GM21360 (cell line): ENCODE measurements around the gene RNF220.
"Not testable (repeated sequence)": the region's sequence is repeated elsewhere in the genome, so short reads cannot be mapped to it uniquely, and the experiment has no call there.

Source experiments
- ATAC-seq: cut with Tn5 transposase; IDR thresholded peaks from one replicate; pipeline ENCODE4 v1.9.1; 2021; ENCODE audit warnings: mild to moderate bottlenecking, moderate library complexity; ENCODE audit not compliant: unreplicated experiment

Gene RNF220

DNA sequence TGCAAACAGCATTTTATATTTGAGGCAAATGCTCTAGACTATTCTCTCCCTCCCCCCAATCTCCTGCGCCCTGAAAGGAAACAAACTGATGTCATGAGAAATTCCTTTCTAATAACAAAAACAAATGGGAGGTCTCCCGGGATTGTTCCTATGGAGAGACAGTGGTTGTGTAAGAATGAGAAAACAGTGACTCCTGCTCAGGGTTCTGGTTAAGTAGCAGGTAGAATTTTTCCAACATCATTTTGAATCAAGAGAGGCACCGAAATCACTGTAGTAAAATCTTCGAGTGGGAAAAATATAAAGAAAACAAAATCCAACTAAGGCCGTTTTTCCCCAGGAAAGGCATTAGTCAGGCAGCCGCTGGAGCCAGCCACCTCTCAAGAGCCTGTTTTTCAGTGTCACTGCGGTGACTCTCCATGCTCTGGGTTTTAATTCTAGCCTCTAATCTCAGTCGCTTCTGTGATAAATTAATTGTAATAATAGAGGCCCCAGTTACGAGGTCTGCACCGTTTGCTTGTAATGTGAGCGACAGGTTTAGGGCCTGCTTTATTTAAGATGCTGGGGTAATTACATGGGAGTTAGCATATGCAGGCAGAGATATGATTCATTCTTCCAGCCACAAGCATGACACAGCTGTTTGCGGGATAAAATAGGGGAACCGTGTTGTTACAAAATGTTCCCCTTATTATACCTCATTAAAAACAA, 80.3 kb downstream of the RNF220 start:
- ATAC-seq, result no peak

DNA sequence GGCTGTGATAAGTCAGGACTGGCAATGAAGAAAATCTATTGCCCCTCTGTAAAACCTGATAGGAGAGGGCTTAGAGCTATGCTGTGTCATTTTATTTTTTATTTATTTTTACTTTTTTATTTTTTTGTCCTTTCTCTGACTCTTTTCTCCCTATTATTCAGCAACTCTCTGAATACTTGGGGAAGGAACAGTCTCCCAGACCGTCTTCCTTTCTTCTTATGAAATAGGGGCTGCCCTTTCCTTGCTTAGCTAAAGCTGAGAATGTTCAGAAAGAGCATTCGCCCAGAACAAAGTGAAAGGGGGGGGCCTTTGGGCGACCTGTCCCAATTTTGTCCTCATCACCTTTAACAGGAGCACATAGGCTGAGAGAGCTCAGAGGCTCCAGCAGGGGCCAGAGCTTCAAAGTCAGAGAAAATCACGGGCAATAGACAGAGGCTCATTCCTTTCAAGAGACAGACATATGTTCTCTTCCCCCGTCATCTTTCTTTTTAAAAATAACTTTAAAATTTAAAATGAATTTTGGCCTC, 80.9 kb downstream of the RNF220 start:
- no peak for ATAC-seq

DNA sequence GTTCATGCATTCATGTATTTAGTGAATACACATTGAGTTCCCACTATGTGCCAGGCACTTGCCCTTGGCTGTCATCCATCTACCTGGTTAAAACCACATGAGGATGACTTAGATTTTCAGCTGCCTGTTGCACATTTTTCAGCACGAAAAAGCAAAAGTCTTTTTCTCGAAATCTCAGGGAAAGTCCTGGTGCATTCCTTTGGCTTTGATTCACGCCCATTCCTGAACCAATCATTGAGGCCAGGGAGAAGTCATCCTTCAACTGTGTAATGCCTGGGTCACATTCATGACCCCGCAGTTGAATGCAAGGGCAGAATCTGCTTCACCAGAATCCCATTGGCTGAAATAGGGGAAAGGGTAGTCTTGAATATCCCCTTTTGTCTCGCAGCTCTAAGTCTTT, 84.4 kb downstream of the RNF220 start:
- ATAC-seq, result no peak

DNA sequence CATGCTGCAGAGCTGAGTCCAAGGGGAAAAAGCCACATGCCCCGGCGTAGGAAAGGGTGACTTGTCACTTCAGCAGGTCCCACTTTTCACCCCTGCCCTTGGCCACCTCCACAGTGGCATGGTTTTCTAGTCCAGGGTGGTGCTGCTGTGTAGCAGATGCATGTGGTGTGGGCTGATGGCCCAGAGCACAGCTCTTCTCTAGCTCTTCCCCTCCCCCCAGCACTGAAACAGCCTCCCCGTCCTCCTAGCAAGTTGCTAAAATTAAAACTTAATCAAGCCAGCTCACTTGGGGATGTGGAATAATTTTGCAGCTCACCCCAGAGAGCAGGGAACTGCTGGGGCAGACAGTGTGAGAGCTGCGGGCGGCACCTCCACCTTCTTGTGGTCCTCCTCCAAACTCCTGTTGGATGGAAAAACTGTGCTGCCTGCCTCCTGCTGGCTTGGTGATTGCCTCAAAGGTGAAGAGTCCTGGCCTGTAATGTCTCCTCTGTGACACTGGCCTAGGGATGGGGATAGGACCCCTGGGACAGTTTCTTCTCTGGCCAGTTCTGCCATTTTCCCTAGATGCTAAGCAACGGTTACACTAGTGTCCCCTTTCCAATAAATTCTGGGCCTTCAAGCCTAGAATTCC, 91.6 kb downstream of the RNF220 start:
- ATAC-seq, result no peak

DNA sequence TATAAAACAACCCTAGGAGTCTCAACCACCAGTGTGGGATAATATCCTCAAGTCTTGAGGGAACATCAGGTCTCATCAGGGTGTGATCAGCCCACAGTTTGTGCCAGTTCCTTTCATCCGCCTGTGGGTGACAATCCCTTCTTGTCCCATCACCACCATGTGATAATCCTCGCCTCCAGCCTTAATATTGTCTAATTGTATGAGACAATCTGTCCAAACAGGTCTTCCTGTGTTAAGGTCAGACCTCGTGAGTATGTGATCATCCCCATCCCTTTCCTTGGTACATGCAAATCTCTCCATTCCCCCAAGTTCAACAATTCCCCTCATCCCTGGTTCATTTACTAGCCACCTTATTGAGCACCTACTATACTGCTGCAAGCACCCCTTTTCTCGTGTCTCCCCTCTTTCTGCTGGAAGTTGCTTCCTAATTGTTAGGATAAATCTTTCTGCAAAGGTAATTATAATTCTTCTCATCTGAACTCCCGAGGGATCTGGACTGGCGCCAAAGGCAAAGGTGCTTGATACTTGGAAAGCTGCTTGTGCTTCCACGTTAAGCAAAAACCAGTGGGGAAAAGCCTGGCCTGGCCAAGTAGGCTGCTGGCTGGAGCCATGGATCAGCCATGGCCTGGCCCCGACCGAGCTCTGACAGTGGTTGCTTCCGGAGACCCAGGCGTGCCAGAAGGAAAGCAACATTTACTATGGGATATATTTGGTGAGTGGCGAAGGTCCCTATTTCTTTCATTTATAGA, 92.5 kb downstream of the RNF220 start:
- no peak for ATAC-seq

DNA sequence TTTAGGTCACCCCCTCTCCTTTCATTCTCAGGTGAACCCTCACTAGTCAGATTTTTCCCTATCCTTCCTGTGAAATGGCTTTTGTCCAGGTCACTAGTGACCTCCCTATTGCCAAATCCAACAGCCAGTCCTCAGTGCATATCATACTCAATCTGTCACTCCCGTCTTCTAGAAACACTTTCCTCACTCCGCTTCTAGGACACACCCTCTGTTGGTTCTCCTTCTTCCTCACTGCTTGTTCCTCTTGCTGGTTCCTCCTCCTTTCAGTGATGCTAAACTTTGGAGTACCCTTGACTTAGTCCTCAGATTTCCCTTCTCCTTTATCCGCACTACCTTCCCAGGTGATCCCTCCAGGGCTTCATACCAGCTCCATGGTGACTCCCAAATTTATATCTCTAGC, 94.3 kb downstream of the RNF220 start:
- ATAC-seq, result no peak

DNA sequence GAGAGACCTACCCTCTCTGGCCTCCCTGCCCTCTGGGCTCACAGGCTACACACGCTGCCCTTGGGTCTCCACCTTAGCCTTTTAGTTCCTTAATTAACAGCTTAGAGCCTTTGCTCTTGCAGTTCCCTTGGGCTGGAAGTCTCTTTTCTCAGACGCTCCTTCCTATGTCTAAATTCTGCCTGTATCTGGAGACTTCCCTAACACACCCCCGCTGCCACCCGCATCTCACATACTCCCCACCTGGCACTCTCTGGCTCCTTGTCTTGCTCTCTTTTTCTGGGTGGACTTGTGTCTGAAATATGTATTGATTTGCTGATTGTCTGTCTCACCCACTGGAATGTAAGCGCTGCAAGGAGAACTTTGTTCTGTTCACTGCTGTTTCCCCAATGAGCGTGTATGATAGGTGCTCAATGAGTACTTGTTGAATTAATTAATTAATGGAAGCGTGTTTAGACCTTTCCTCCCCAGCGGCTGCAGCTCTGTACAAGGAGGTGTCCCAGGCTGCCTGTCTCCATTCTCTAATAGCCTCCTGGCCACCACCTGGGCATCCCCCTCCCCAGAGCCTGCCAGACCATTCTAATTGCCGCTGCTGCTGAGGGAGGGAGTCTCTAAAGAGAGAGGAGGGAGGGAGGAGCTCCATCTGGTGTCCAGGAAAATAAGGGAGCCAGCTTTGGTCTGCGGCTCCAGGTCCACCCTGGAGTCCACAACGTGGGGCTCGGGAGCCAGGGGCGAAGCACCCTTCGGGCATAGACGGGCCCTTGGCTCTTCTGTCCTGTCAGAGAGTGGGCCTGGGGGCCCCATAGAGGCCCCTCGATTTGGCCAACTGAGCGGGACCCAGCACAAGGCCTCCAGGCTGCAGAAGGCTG, 95.4 kb downstream of the RNF220 start:
- no peak for ATAC-seq

DNA sequence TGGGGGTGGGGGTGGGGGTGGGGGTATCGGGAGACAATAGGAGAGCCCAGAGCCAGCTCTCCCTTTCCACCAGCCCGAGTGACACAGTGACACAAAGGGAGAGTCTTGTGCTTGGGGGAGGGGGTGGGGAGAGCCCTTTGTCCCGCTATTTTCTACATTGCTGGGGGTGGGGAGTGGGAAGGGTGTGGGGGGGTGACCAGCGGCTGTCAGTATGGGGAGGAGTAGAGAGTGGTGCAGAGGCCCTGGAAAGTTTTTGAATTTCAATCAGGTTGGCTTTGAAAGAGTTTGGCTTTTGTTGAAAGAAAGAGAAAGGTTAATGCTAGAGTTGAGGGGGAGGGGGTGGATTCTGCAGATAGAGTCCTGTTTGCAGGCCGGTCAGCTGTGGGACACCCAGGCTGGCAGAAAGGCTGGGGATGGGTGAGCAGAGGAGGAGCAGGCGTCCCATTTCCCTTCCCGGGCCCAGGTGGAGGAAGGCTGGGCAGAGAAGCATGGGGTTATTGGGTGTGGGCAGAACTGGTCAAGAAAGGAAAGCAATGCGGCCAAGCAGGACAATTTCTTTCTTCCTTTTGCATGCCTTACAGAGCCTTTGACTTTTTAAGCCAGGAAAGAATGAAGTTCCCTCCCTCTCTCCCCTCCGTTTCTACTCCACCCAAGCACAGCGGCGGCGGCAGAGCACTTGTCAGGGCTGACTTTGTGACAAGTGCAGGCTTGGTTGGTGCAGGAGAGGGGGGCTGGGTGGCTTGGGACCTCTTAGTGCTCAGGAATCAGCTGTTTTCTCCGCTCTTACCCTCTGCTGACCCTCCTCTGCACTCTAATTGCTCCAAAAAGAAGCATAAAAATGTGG, 96.2 kb downstream of the RNF220 start:
- ATAC-seq, result no peak

DNA sequence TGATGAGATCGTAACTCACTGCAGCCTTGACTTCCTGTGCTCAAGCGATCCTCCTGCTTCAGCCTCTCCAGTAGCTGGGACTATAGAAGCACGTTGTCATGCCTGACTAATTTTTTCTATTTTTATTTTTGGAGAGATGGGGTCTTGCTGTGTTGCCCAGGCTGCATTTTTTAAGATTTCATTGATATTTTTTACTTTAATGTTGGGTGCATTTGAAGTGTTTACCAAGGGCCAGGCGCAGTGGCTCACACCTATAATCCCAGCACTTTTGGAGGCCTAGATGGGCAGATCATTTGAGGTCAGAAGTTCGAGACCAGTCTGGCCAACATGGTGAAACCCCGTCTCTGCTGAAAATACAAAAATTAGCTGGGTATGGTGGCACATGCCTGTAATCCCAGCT, 97.8 kb downstream of the RNF220 start:
- ATAC-seq, result not testable (repeated sequence)

DNA sequence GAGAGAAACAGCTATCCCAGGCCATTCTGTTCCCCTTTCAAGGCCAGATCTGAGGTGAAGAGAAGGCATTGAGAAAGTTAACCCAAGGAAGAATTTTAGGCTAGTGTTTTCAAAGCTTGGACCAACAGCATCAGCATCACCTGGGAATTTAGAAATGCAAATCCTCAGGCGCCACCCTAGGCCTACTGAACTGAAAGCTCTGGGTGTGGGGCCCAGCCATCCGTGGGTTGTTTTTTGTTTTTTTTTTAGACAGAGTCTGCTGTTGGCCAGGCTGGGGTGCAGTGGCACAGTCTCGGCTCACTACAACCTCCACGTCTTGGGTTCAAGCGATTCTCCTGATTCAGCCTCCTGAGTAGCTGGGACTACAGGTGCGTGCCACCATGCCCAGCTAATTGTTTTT, 98.6 kb downstream of the RNF220 start:
- no peak for ATAC-seq

DNA sequence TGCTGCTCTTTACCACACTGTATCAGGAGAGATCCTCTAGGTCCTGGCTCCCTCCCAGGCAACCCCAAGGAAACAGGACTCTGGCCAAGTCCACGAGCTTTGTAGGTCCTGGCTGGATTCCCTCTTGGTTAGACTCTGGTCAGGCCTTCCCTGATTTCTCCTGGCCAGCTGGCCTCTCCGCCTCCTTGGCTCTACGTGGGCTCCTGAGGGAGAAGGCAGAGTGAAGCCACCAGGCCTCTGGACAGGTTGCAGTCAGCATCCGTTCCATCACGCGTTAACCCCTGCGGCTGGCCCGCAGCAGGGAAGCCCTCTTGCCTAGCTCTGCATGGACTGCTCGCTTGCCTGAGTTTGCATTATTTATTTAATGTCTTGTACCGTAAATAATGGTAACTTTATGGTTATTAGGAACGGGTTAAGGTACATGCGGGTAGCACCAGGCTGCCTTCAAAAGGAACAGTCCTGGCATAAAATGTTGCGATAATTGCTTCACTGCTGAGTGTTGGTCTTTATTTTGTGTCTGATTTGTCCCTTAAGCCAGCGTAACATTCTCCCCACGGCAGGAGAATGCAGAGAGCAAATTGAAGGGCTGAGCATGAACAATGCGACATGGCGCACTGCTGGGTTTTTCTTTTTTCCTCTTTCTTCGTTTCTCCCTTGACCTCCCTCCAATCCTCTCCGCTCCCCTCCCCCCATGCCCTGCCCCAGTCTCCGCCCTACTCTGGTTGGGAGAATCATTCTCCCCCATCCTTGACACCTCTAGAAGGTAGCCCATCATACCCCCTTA, 100.3 kb downstream of the RNF220 start:
- ATAC-seq, result no peak

DNA sequence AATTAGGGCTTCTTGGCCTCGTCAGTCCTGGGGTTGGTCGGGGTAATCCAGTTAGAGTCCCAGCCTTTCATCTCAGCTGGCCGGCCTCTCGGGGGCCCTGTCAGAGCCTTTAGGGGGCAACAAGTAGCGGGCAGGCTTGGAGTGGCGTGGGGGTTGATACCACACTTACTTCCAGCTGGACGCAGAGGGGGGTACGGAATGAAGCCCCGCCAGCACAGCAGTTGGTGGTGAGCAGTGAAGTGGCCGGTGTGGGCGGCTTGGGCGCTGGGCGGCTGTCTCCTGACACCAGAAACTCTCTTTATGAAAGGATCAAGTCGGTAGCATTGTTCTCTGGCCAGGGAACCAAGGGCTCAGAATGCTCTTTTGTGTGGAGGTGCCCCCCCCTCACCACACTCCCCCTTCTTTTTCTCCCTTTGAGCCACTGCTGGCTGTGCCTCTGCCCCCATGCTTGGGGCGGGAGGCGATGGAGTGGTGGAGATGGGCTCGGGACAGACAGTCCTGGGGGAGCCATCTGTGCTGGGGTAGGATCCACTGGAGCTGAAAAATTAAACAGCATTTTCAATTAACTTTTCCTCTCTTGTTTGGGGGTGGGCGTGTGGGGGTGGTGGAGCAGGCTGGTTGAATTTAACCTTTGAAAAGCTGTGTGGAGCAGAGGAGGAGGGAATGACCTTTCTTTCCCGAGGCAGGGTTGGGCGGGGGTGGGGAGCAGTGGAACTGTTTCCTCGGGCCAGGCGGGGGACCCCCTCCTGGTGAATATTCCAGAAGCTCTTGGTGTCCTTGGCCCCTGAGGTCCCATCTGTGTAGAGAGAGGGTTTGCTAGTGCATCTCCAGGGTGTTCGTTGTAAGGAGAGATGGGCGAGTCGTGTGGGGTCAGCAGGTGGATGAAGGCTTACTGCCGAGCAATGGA, 102.7 kb downstream of the RNF220 start:
- ATAC-seq, result no peak

DNA sequence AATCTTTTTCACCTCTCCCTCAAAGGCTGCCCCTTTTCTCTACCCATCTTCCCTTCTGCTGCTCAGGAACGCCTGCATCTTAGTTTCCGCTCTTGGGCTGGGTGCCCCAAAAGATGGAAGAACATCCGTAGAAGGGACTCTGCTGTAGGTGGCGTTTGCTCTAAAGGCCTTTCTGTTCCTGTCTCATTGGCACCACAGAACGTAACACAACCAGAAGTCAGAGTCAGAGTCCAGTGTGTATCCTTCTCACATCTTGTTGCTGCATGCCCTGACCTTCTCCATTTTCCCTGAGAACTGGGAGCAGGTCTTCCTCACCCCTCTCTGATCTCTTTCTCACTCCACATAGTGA, 103.3 kb downstream of the RNF220 start:
- ATAC-seq, result no peak

DNA sequence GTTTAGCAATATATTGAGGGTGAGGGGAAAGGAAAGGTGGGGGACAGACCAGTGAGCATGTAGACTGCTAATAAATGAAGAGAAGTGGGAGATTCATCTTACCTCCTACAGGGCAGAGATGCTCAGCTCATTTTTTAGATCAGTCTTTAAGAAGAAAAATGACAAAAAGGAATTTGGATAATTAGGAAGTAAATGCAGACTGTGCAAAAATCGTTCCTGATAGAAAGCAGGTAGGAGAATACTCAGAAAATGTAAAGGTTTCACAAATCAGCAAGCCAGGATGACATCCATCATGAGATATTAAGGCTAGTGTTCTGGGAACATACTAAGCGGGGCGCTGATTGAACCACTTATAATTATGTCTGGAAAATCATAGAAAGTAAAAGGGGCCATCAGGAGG, 106.3 kb downstream of the RNF220 start:
- ATAC-seq, result no peak

DNA sequence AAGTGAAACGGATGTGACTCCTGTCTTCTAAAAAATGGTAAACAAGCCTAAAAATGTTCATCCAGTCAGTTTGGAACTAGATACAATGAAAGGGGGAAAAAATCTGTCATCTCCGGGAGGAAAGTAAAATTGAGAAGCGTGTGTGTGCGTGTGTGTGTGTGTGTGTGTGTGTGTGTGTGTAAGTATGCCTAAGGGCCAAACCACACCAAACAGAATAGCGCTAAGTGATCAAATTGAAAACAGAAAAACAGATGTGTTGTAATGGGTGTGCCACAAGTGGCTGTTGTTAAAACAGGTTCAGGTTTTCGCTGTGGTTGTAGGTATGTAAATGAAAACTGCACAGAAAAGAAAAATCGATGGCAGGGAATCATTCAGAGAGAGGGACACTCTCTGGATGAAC, 106.7 kb downstream of the RNF220 start:
- no peak for ATAC-seq

DNA sequence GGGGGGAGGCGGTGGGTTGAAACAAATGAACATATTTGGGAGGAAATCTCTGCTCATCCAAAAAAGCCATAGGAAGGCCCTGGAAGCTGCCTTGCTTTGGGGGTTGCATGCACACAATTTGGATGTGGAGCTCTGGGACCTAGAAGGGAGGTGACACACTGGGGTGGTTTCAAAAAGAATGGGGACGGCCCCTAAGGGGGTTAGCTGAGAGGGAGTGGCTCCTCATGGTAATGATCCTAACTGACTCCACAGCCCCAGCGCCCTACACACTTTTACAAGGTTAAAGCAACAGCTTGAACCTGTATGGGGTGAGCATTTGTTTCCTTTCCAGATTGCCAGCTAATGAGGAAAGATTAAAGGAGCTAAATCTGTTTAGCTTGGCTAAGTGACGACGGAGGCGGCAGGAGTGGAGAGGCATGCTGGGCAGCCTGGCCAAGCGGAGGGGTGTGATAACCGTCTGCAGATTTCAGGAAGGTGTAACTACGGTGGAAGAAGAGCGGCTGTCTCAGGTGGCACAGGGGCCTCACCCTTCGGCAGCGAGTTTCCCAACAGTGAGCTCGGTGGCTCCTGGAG, 107.3 kb downstream of the RNF220 start:
- no peak for ATAC-seq

DNA sequence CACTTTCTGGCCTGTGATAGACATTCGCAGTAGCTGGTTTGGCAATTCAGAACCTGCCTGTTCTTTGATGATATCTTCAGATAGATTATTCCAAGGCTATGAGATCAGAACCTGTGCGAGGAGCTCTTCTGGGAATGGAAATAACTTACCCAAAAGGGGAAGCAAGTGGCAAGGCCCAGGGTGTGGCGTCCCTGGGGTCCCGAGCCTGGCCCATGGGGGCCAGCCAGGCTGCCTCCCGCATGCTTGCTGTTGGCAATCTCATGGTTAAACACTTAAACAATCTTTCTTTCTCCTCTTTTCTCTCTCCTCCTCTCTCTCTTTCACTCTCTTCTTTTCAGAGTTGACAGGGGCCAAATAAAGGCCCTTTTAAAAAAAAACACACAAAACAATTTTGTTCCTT, 108.1 kb downstream of the RNF220 start:
- ATAC-seq, result no peak

DNA sequence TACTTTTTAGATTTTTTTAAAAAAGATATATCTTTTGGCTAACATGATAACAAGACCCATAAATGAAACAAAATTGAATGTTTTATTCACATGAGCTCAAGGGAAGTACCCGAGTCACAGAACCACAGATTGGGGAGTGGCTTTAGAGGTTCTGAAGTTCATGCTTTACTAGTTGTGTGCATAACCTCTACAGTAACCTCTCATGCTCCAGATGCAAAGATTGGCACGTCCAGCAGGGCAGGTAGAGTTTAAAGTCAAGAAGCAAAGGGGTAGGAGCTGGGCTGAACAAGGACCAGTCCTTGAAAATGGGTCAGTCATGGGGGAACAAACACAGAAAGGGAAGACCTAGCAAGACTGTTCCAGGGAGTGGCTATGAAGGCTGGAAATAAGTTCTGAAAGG, 109.6 kb downstream of the RNF220 start:
- ATAC-seq, result no peak
